NCI-H345 (cell line): ENCODE measurements around the gene ZNF862.
"Not testable (repeated sequence)": the region's sequence is repeated elsewhere in the genome, so short reads cannot be mapped to it uniquely, and the experiment has no call there.

Experiments used
- DNase-seq: peaks from one replicate; lab custom pipeline; 2025; lab: John Stamatoyannopoulos, UW

The ZNF862 gene

GRCh38 chr7:149880638-149881311, 42.6 kb downstream of the ZNF862 start:
- DNase-seq = peak; percentile 54

DNA sequence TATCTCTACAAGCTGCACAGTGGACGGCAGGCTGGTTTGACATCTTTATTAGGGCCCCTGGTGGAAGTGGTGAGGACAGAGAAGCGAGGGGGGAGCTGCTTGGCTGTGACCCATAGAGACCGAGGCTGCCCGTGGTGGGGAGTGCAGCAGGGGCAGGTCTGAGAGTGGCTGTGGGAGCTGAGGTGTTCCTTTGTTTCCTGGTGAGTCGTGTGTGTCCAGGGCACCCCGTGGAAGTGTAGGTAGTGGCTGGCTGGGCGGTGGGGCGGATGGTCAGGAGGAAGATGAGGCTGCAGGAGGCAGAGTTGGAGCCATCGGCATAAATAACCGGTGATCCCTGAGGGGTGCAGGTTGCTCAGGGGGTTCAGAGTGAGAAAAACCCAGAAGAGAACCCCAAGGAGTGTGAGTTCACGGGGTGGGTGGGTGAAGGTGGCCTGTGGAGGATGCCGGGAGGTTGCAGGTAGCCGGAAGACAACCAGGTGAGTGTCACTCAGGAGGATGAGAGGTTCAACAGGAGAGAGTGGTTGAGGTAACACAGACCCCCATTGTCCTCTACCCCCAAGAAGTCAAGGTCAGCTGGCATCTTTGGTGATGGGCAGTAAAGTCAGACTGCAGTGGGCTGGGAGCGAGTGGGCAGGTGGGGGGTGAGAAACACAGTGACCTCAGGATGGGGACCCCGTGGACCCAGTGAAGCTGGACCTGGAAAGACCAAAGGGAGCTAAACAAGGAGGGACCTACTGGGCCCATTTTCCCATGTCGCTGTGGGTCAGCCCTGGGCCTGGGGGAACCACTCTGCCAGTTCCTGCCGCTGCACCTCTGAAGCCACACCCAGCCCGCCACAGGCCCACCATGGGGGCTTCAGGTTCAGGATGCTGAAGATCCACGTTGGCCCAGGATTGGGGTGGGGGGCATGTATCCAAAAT, 43.4 kb downstream of the ZNF862 start:
- DNase-seq = no peak

GRCh38 chr7:149882248-149883047, 44.3 kb downstream of the ZNF862 start:
- DNase-seq = no peak

DNA sequence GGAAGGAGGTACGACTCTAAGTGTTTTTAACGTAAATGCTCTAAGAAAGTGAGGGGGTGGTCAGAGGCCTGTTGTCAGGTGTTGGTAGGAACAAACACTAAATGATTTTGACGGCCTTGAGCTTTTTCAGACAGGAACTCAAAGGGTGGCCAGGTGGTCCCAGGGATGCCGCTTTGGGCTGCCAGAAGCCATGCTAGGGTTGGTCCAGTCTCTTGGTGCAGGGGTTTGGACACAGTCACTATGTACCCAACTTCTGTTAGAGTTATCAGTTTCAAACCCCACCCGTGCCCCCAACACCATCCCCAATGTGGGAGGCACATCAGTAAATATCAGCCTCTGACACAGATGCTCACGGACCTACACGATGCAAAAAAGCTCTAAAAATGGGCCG, 44.9 kb downstream of the ZNF862 start:
- DNase-seq = no peak

DNA sequence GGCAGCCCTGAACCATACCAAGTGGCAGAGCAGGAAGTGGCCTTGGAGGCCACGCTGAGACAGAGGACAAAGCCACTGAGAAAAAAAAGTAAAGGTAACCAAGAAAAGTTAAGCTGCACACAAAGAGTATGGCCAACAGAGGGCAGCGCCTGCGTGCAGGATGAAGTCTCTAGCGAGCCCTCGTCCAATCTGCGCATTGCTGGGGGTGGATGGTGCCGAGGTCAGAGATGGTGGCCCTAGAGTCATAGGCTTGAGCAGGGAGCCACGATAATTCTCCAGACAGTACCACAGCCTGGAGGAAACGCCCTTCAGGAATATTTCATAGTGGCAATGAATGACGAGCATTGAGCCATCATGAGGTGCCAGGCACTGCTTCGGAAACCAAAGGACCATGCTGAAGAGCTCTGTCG, 45.3 kb downstream of the ZNF862 start:
- DNase-seq = peak; percentile 53

DNA sequence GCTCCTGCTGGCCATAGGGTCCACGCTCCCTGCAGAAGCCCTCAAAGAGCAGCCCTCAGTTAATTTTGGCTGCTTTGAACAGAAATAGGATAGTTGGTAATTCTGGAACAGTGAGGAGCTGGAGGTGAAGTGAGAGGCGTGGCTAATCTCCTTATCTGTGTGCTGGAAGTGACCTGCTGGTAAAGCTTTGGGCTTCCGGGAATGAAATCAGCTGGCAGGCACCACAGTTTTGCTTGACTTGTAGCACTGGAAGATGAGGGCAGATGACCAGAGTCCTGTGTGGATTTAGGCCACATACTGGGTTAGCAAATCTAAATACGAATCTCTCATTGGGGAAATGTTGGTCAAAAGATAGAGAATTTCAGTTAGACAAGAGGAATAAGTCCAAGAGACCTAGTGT, 45.8 kb downstream of the ZNF862 start:
- DNase-seq = no peak

- DNase-seq = no peak
These were observed 46.4 kb downstream of the ZNF862 start for GRCh38 chr7:149884541-149884940.

GRCh38 chr7:149885191-149886017, 47.2 kb downstream of the ZNF862 start:
- peak; percentile 11 for DNase-seq

- DNase-seq = no peak
These were observed 47.8 kb downstream of the ZNF862 start for GRCh38 chr7:149886018-149886415.

GRCh38 chr7:149887311-149887710, 49.1 kb downstream of the ZNF862 start:
- no peak for DNase-seq

DNA sequence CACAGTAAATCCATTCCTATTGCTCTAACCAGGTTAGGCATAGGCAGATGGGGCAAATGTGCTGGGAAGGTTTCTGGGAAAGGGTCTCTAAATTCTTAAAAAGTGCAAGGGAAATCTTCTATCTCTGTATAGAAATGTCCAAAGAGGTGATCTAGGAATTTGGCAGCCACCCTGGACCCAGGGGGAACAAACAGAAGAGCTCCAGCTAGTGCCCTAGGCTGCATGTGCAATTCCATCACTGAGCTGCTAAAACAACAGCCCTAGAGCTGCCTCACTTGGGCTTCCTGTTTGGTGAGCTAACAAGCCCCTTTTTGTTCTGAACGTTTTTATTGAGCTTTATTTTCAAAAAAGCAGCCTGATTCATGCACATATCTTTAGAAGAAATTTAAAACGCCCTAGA, 52.5 kb downstream of the ZNF862 start:
- not testable (repeated sequence) for DNase-seq

- not testable (repeated sequence) for DNase-seq
These were observed 56.8 kb downstream of the ZNF862 start for GRCh38 chr7:149894957-149895356.

DNA sequence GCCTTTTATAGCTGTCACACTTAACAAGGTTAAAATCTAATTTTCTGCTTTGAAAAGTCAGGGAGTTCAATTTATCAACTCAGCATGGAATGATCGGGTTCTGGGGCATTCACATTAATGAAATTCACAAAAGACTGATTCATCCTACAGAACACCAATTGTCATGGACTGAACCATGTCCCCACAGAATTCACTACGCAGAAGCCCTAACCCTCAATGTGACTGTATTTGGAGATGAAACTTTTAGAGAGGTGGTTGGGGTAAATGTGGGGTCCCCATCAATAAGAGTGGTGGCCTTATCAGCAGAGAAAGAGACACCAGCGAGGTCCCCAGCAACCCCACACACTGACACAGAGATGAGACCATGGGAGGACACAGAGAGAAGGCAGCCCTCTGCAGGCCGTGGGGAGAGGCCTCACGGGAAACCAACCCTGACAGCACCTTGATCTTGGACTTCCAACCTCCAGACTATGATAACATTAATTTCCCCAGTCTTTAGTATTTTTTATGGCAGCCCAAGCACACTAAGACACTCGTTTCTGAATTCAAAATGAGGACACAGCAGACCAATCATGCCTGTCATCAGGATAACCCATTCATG, 69.7 kb downstream of the ZNF862 start:
- not testable (repeated sequence) for DNase-seq

DNA sequence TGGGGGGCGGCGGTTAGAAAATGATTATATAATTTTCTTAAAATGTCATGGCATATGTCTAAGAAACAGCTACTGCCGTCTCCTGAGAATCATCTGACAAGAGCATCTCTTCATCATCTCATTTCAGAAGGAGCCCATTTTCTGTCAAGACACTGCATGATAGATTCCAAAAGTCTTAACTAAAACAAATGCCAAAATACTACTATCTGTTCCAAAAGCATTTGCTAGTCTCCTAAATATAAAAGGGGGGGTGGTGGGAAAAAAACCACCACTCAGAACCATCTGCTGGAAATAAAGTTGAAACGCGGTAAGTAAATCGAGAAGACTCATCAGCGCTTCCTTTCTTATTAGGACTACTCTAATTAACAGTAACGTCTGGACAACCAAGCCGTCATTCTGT, 72.0 kb downstream of the ZNF862 start:
- not testable (repeated sequence) for DNase-seq

GRCh38 chr7:149912126-149912525, 74.0 kb downstream of the ZNF862 start:
- DNase-seq = not testable (repeated sequence)
